GM19238 (cell line): ENCODE results near the gene BICRAL.
"Not testable (repeated sequence)": the region's sequence is repeated elsewhere in the genome, so short reads cannot be mapped to it uniquely, and the experiment has no call there.

Source experiments
- DNase-seq: peaks from one replicate; pipeline ENCODE4 v3.0.0; 2011; ENCODE audit warnings: low spot score; ENCODE audit not compliant: insufficient read length

Gene BICRAL

GRCh38 chr6:42891199-42891722 lies 109.4 kb downstream of the BICRAL start:
- DNase-seq, result no peak

GRCh38 chr6:42894041-42894828 lies 112.4 kb downstream of the BICRAL start:
- not testable (repeated sequence) for DNase-seq

GRCh38 chr6:42896178-42896719 lies 114.4 kb downstream of the BICRAL start:
- DNase-seq, result no peak

- DNase-seq, result no peak
These were observed 117.1 kb downstream of the BICRAL start for GRCh38 chr6:42898891-42899361.

GRCh38 chr6:42899871-42900270 lies 118.0 kb downstream of the BICRAL start:
- no peak for DNase-seq

GRCh38 chr6:42901538-42901957 lies 119.7 kb downstream of the BICRAL start:
- peak; percentile 51 for DNase-seq

GRCh38 chr6:42902429-42903263 lies 120.8 kb downstream of the BICRAL start:
- not testable (repeated sequence) for DNase-seq

GRCh38 chr6:42904467-42904866 lies 122.6 kb downstream of the BICRAL start:
- no peak for DNase-seq

- no peak for DNase-seq
These were observed 125.5 kb downstream of the BICRAL start for GRCh38 chr6:42907336-42907735.

GRCh38 chr6:42909835-42910234 lies 128.0 kb downstream of the BICRAL start:
- DNase-seq, result no peak

GRCh38 chr6:42911171-42912021 lies 129.5 kb downstream of the BICRAL start:
- DNase-seq, result no peak

GRCh38 chr6:42914546-42914945 lies 132.7 kb downstream of the BICRAL start:
- DNase-seq, result no peak

- DNase-seq, result no peak
These were observed 133.9 kb downstream of the BICRAL start, which contains the start of gene PTCRA for GRCh38 chr6:42915732-42916131. PTCRA (plus strand) TSS chr6:42916053; CDS start chr6:42916070, 17 bp downstream.

- DNase-seq, result no peak
These were observed 134.4 kb downstream of the BICRAL start for GRCh38 chr6:42916288-42916687.
